OCI-LY7 (cell line): ENCODE results near the gene LRCH3.

ENCODE experiments used
- EZH2phosphoT487 ChIP-seq: fragments of 200-600 bp; sonication (generic); IDR thresholded peaks from 2 replicates; pipeline ENCODE4 v1.6.1; 2018; ENCODE audit warnings: low read depth, borderline replicate concordance, mild to moderate bottlenecking, mixed run types, antibody characterized with exemption, low read length, moderate library complexity, mixed read lengths
- TF ChIP-seq, protein P1 (sequence below): fragments of 200-600 bp; sonication (generic); conservative IDR thresholded peaks from 2 replicates; pipeline ENCODE4 v1.5.1; 2014; ENCODE audit warnings: mild to moderate bottlenecking, antibody characterized with exemption, low read length, moderate library complexity, mixed read lengths

- TF ChIP-seq, protein P1, sequence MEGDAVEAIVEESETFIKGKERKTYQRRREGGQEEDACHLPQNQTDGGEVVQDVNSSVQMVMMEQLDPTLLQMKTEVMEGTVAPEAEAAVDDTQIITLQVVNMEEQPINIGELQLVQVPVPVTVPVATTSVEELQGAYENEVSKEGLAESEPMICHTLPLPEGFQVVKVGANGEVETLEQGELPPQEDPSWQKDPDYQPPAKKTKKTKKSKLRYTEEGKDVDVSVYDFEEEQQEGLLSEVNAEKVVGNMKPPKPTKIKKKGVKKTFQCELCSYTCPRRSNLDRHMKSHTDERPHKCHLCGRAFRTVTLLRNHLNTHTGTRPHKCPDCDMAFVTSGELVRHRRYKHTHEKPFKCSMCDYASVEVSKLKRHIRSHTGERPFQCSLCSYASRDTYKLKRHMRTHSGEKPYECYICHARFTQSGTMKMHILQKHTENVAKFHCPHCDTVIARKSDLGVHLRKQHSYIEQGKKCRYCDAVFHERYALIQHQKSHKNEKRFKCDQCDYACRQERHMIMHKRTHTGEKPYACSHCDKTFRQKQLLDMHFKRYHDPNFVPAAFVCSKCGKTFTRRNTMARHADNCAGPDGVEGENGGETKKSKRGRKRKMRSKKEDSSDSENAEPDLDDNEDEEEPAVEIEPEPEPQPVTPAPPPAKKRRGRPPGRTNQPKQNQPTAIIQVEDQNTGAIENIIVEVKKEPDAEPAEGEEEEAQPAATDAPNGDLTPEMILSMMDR: no peak
- no peak for TF ChIP-seq EZH2phosphoT487
Measured at GRCh38 chr3:197874653-197875052, 83.6 kb downstream of the LRCH3 start.
